Neuronal stem cell (in vitro differentiated cells): ENCODE data around the gene SMCO2.

ENCODE experiments used
- DNase-seq: peaks from one replicate; pipeline ENCODE4 v3.0.0-alpha.2; 2013; ENCODE audit warnings: low spot score
- H2AFZ ChIP-seq: one replicate; pipeline ENCODE4 v1.6.1; 2013; ENCODE audit warnings: mild to moderate bottlenecking, low read length, inconsistent platforms
- H2AK5ac ChIP-seq: 2 replicates; pipeline ENCODE4 v1.6.1; 2013; ENCODE audit warnings: low read depth, mild to moderate bottlenecking, inconsistent platforms, low read length, moderate library complexity, mixed read lengths
- H2BK120ac ChIP-seq: 2 replicates; pipeline ENCODE4 v1.6.1; 2013; ENCODE audit warnings: low read depth, mild to moderate bottlenecking, inconsistent platforms, low read length, moderate library complexity, mixed read lengths
- H2BK12ac ChIP-seq: one replicate; pipeline ENCODE4 v1.6.1; 2013; ENCODE audit warnings: low read length, inconsistent platforms
- H2BK15ac ChIP-seq: 2 replicates; pipeline ENCODE4 v1.6.1; 2013; ENCODE audit warnings: mild to moderate bottlenecking, low read length, inconsistent platforms, mixed read lengths
- H2BK5ac ChIP-seq: one replicate; pipeline ENCODE4 v1.6.1; 2013; ENCODE audit warnings: inconsistent platforms, mild to moderate bottlenecking, low read length, moderate library complexity
- H3K14ac ChIP-seq: one replicate; pipeline ENCODE4 v1.6.1; 2013; ENCODE audit warnings: low read length, inconsistent platforms
- H3K18ac ChIP-seq: 2 replicates; pipeline ENCODE4 v1.6.1; 2013; ENCODE audit warnings: low read length, inconsistent platforms
- H3K23ac ChIP-seq: 2 replicates; pipeline ENCODE4 v1.6.1; 2013; ENCODE audit warnings: low read depth, mild to moderate bottlenecking, mixed read lengths, low read length, inconsistent platforms; ENCODE audit not compliant: poor library complexity
- H3K27ac ChIP-seq: replicated peaks from 3 replicates; pipeline ENCODE4 v1.5.1; 2013; ENCODE audit warnings: low read length, inconsistent platforms
- H3K27me3 ChIP-seq, 3 experiments: 2 replicates each; pipeline ENCODE4 v1.6.1; 2013; ENCODE audit warnings: low read length in 3 of 3, mild to moderate bottlenecking in 2 of 3, inconsistent platforms in 1 of 3, low read depth in 1 of 3, mixed read lengths in 1 of 3, moderate library complexity in 1 of 3; ENCODE audit not compliant: control insufficient read depth in 3 of 3, insufficient read depth in 3 of 3
- H3K36me3 ChIP-seq, 2 donors: replicated peaks in 1 of 2; 2 replicates each; pipeline ENCODE4 v1.6.1; 2013; ENCODE audit warnings: low read length in 2 of 2; ENCODE audit not compliant: control insufficient read depth in 2 of 2, insufficient read depth in 2 of 2
- H3K4ac ChIP-seq: 2 replicates; pipeline ENCODE4 v1.6.1; 2013; ENCODE audit warnings: inconsistent platforms, mild to moderate bottlenecking, low read length, moderate library complexity
- H3K4me1 ChIP-seq, 2 donors: 1 replicate in 1 of 2; 2 replicates in 1 of 2; pipeline ENCODE4 v1.6.1; 2013; ENCODE audit warnings: low read length in 2 of 2, low read depth in 1 of 2; ENCODE audit not compliant: control insufficient read depth in 2 of 2, insufficient read depth in 1 of 2
- H3K4me2 ChIP-seq: one replicate; pipeline ENCODE4 v1.6.1; 2013; ENCODE audit warnings: mild to moderate bottlenecking, low read length, inconsistent platforms; ENCODE audit not compliant: insufficient read depth, poor library complexity, severe bottlenecking
- H3K4me3 ChIP-seq, 2 donors: 2 replicates each; pipeline ENCODE4 v1.5.1; 2013; ENCODE audit warnings: low read length in 2 of 2, mild to moderate bottlenecking in 2 of 2, inconsistent platforms in 1 of 2, moderate library complexity in 1 of 2
- H3K79me1 ChIP-seq: one replicate; pipeline ENCODE4 v1.6.1; 2013; ENCODE audit warnings: low read depth, mild to moderate bottlenecking, inconsistent platforms, low read length, moderate library complexity
- H3K9ac ChIP-seq: one replicate; pipeline ENCODE4 v1.6.1; 2013; ENCODE audit warnings: mild to moderate bottlenecking, low read depth, low read length, inconsistent platforms; ENCODE audit not compliant: poor library complexity
- H3K9me3 ChIP-seq, 2 donors: replicated peaks in 1 of 2; 2 replicates each; pipeline versions ENCODE3 to v1.6.1; 2013; ENCODE audit warnings: low read length in 2 of 2, mild to moderate bottlenecking in 2 of 2, inconsistent platforms in 1 of 2, low read depth in 1 of 2, mixed read lengths in 1 of 2, moderate library complexity in 1 of 2; ENCODE audit not compliant: control insufficient read depth in 2 of 2, insufficient read depth in 1 of 2
- H4K8ac ChIP-seq: one replicate; pipeline ENCODE4 v1.6.1; 2013; ENCODE audit warnings: low read depth, mild to moderate bottlenecking, inconsistent platforms, low read length, moderate library complexity
- H4K91ac ChIP-seq: one replicate; pipeline ENCODE4 v1.6.1; 2013; ENCODE audit warnings: low read length, low read depth, mild to moderate bottlenecking, inconsistent platforms; ENCODE audit not compliant: poor library complexity
- WGBS, 2 donors: extraction: QIAGEN DNeasy Blood & Tissue Kit; methylation state at CpG; one replicate each; pipeline ENCODE4 v1.1.7; 2013; ENCODE audit warnings: missing lambda C conversion rate in 2 of 2, mixed read lengths in 1 of 2; ENCODE audit not compliant: insufficient read length in 2 of 2, insufficient replicate concordance in 1 of 2; ENCODE audit errors: extremely low coverage in 2 of 2; 5-methylcytosine and 5-hydroxymethylcytosine counted together

SMCO2 gene

GRCh38 chr12:27549236-27549800 is 102.8 kb downstream of the SMCO2 start:
- H3K9ac ChIP-seq: no peak overlapping the region
- H4K91ac ChIP-seq: no peak overlapping the region
- H2BK15ac ChIP-seq: no peak overlapping the region
- H3K27ac ChIP-seq: no peak overlapping the region
- no CpG with 5 or more reads among the region's 8 CpGs for WGBS, 2 donors
- H3K4me2 ChIP-seq: no peak overlapping the region
- no peak overlapping the region for H3K18ac ChIP-seq
- H2BK12ac ChIP-seq: no peak overlapping the region
- no peak overlapping the region for H3K14ac ChIP-seq
- no peak overlapping the region for H3K23ac ChIP-seq
- H3K4me3 ChIP-seq: no peak overlapping the region
- H3K4me1 ChIP-seq: peaks cover 0 to 3% of the 10 kb centered on the region in 2 donors
- no peak overlapping the region for H3K4ac ChIP-seq
- H2BK120ac ChIP-seq: no peak overlapping the region
- no peak overlapping the region for H2AK5ac ChIP-seq
- H2BK5ac ChIP-seq: no peak overlapping the region
- no peaks in the 10 kb centered on the region for H3K27me3 ChIP-seq
- no peak overlapping the region for H4K8ac ChIP-seq
- no peak for DNase-seq
- H3K79me1 ChIP-seq: peaks cover 2% of the 10 kb centered on the region
- no peaks in the 10 kb centered on the region for H3K9me3 ChIP-seq
- no peaks in the 10 kb centered on the region for H3K36me3 ChIP-seq
- no peak overlapping the region for H2AFZ ChIP-seq

- no peaks in the 10 kb centered on the region for H3K36me3 ChIP-seq
- H3K23ac ChIP-seq: no peak overlapping the region
- no peak overlapping the region for H4K91ac ChIP-seq
- H3K4ac ChIP-seq: no peak overlapping the region
- H2AK5ac ChIP-seq: no peak overlapping the region
- H3K9me3 ChIP-seq: no peaks in the 10 kb centered on the region
- H3K27ac ChIP-seq: no peak overlapping the region
- H3K79me1 ChIP-seq: peaks cover 2% of the 10 kb centered on the region
- no peak overlapping the region for H2BK120ac ChIP-seq
- H3K4me1 ChIP-seq: peaks cover 0 to 3% of the 10 kb centered on the region in 2 donors
- H3K4me3 ChIP-seq: no peak overlapping the region
- no peak overlapping the region for H2BK5ac ChIP-seq
- no peak overlapping the region for H2AFZ ChIP-seq
- no peak overlapping the region for H3K18ac ChIP-seq
- no peaks in the 10 kb centered on the region for H3K27me3 ChIP-seq
- no peak for DNase-seq
- H2BK15ac ChIP-seq: no peak overlapping the region
- H2BK12ac ChIP-seq: no peak overlapping the region
- no CpG with 5 or more reads among the region's 12 CpGs for WGBS, 2 donors
- no peak overlapping the region for H3K14ac ChIP-seq
- H4K8ac ChIP-seq: no peak overlapping the region
- no peak overlapping the region for H3K4me2 ChIP-seq
- no peak overlapping the region for H3K9ac ChIP-seq
These were observed 103.5 kb downstream of the SMCO2 start for GRCh38 chr12:27549801-27550652.

GRCh38 chr12:27550653-27550975 is 104.1 kb downstream of the SMCO2 start:
- H3K4me2 ChIP-seq: no peak overlapping the region
- peaks cover 0 to 3% of the 10 kb centered on the region in 2 donors for H3K4me1 ChIP-seq
- H2AK5ac ChIP-seq: no peak overlapping the region
- no peak for DNase-seq
- no peaks in the 10 kb centered on the region for H3K9me3 ChIP-seq
- H2BK12ac ChIP-seq: no peak overlapping the region
- no peaks in the 10 kb centered on the region for H3K27me3 ChIP-seq
- no peak overlapping the region for H2BK15ac ChIP-seq
- H4K8ac ChIP-seq: no peak overlapping the region
- no peak overlapping the region for H2AFZ ChIP-seq
- H2BK120ac ChIP-seq: no peak overlapping the region
- no peak overlapping the region for H3K4me3 ChIP-seq
- no peak overlapping the region for H3K18ac ChIP-seq
- no peak overlapping the region for H2BK5ac ChIP-seq
- H3K36me3 ChIP-seq: no peaks in the 10 kb centered on the region
- H3K14ac ChIP-seq: no peak overlapping the region
- H3K23ac ChIP-seq: no peak overlapping the region
- no peak overlapping the region for H3K4ac ChIP-seq
- H3K79me1 ChIP-seq: peaks cover 2% of the 10 kb centered on the region
- H4K91ac ChIP-seq: no peak overlapping the region
- H3K27ac ChIP-seq: no peak overlapping the region
- no CpG with 5 or more reads among the region's 4 CpGs for WGBS, 2 donors
- no peak overlapping the region for H3K9ac ChIP-seq

DNA sequence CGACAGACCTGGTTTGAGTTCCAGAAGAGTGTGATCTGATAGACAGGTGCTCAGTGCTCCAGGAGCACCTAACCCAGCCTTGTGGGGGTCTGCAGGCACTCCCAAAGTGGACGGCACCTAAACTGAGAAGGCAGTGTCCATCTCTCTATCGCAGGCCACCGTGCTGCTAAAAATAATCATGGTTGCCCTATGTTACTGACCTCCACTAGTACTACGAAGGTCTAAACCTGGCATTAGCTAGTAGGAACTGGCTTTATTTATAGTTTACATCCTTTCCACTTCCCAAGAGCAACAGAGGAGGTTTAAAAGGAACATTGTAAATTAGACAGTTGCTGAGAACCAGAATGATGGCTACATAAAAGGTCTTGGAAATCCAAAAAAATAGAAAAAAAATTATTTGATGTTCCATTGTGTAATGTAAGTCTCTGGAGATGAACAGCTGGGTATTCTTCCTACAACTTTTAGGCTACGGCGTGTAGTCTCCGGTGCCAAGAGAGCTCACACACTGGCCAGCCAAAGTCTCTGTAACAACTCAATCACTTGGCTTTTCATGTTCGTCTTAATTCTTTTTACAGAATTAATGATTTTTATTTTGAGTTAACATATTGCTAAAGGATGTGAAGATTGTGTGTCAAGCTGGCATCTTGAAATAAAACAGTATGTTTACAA is 104.8 kb downstream of the SMCO2 start:
- peaks cover 0 to 3% of the 10 kb centered on the region in 2 donors for H3K4me1 ChIP-seq
- H2BK12ac ChIP-seq: no peak overlapping the region

More for the DNA sequence above, 104.8 kb downstream of the SMCO2 start:
- H3K23ac ChIP-seq: no peak overlapping the region
- H2AK5ac ChIP-seq: no peak overlapping the region
- no peaks in the 10 kb centered on the region for H3K36me3 ChIP-seq
- H3K9ac ChIP-seq: no peak overlapping the region
- no peak overlapping the region for H3K4me2 ChIP-seq
- no peak overlapping the region for H3K18ac ChIP-seq
- no peak overlapping the region for H3K14ac ChIP-seq
- H3K27me3 ChIP-seq: no peaks in the 10 kb centered on the region
- H3K9me3 ChIP-seq: no peaks in the 10 kb centered on the region
- no peak overlapping the region for H2AFZ ChIP-seq
- no peak overlapping the region for H3K27ac ChIP-seq
- no peak overlapping the region for H2BK5ac ChIP-seq
- H2BK15ac ChIP-seq: no peak overlapping the region
- no peak overlapping the region for H3K4ac ChIP-seq
- H2BK120ac ChIP-seq: no peak overlapping the region
- no peak overlapping the region for H4K8ac ChIP-seq
- no peaks in the 10 kb centered on the region for H3K79me1 ChIP-seq
- WGBS, 2 donors: no CpG with 5 or more reads among the region's 9 CpGs
- H3K4me3 ChIP-seq: no peak overlapping the region
- H4K91ac ChIP-seq: no peak overlapping the region
- no peak for DNase-seq
